IPS-NIHi7 (cell line): Measurements from ENCODE around the gene GPR3.
"Not testable (repeated sequence)": the region's sequence is repeated elsewhere in the genome, so short reads cannot be mapped to it uniquely, and the experiment has no call there.

Experiments used
- DNase-seq: peaks from one replicate; pipeline ENCODE4 v3.0.0; 2012; ENCODE audit warnings: mixed read lengths; ENCODE audit errors: extremely low spot score

Gene GPR3

GRCh38 chr1:27428316-27429028, 36.0 kb downstream of the GPR3 start:
- peak; percentile 41 for DNase-seq

- no peak for DNase-seq
Measured at GRCh38 chr1:27429029-27429425, 36.6 kb downstream of the GPR3 start.

- DNase-seq: no peak
Measured at GRCh38 chr1:27430903-27431600, 38.6 kb downstream of the GPR3 start.

GRCh38 chr1:27431601-27431940, 39.1 kb downstream of the GPR3 start:
- no peak for DNase-seq

- DNase-seq: not testable (repeated sequence)
Measured at GRCh38 chr1:27432725-27433124, 40.3 kb downstream of the GPR3 start.

- no peak for DNase-seq
Measured at GRCh38 chr1:27433706-27434105, 41.3 kb downstream of the GPR3 start.

GRCh38 chr1:27435566-27436203, 43.3 kb downstream of the GPR3 start:
- DNase-seq: no peak

GRCh38 chr1:27436204-27437159, 44.1 kb downstream of the GPR3 start:
- DNase-seq: no peak

GRCh38 chr1:27438621-27439061, 46.2 kb downstream of the GPR3 start:
- no peak for DNase-seq

GRCh38 chr1:27439150-27439549, 46.7 kb downstream of the GPR3 start:
- DNase-seq: no peak

- DNase-seq: no peak
Measured at GRCh38 chr1:27444632-27445031, 52.2 kb downstream of the GPR3 start.
